H1 (cell line): Measurements from ENCODE around the gene GUCA1A. TPM values are rescaled to one million over a fixed set of nuclear protein-coding genes. Genes with fewer than 3 reads are reported as not detected.

Experiments
- polyA plus RNA-seq, 7 experiments: library from polyadenylated mRNA; depleted of rRNA in 3 of 7; stranded (reverse) in 5 of 7; unstranded in 2 of 7; fragments of >200 nt in 5 of 7; fragments of 200-250 nt in 2 of 7; gene quantifications; 1 replicate in 5 of 7; 2 replicates in 1 of 7; 4 replicates in 1 of 7; pipeline versions ENCODE4 v1.2.1 to v1.2.3, GENCODE V29; 2011 to 2013; ENCODE audit warnings: missing spikeins in 2 of 7, mixed read lengths in 2 of 7
- total RNA-seq: library from RNA; stranded (reverse); fragmentation: NEBNext Ultra II Directional; extraction: Animal tissue kit (Norgen Biotek cat#: 25700); gene quantifications from 2 replicates; pipeline ENCODE4 v1.2.1, GENCODE V29; 2021
- TF ChIP-seq, protein P1 (sequence below): IDR thresholded peaks from 2 replicates; pipeline ENCODE4 v1.6.1; 2012; ENCODE audit warnings: low read length, inconsistent platforms

The GUCA1A gene
- total and polyA plus RNA-seq, 2 of the 8 experiments (the other 6 are each of a cell fraction or from before 2014, with no cell fraction given), result 4.6 to 24.6 TPM

DNA sequence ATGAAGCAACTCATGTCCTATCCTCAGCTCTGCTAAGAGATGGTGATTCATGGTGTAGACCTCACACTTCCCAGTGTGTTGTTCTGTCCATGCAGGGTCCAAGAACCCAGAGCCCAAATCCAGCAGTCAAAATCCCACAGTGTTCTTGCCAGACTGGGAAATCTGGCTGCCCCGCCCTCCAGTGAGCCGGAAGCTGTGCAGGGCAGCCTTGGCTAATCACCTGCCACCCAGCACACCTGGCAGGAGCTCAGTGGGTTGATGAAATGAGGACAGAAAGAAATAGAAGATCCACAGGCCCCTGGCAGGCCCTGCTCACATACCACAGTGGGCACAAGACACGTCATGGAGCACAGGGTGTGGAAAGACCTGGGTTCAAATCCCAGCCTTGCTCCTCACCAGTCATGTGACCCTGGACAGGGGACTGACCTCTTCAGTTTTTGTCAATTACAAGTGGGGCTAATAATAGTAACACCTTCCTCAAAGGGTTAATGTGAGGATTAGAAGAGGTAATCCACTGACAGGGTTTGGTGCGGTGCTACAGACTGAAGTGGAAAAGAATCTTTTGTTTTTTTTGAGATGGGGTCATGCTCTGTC lies 13.6 kb upstream of the GUCA1A start (continued):
- TF ChIP-seq, protein P1, sequence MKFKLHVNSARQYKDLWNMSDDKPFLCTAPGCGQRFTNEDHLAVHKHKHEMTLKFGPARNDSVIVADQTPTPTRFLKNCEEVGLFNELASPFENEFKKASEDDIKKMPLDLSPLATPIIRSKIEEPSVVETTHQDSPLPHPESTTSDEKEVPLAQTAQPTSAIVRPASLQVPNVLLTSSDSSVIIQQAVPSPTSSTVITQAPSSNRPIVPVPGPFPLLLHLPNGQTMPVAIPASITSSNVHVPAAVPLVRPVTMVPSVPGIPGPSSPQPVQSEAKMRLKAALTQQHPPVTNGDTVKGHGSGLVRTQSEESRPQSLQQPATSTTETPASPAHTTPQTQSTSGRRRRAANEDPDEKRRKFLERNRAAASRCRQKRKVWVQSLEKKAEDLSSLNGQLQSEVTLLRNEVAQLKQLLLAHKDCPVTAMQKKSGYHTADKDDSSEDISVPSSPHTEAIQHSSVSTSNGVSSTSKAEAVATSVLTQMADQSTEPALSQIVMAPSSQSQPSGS, result no peak
